A204.1 (cell line): ENCODE data around the gene APOM.

Source experiments
- FAIRE-seq: peaks from 2 replicates; lab custom pipeline; 2012; peaks lifted over from hg19 to GRCh38; lab: Jason Lieb, UNC

Gene APOM

GRCh38 chr6:31658983-31659648, 3.4 kb downstream of the APOM start:
- no peak for FAIRE-seq

GRCh38 chr6:31659649-31660380, 4.1 kb downstream of the APOM start:
- FAIRE-seq = no peak

- no peak for FAIRE-seq
These were observed 4.9 kb downstream of the APOM start, which contains the start of gene C6orf47 for GRCh38 chr6:31660381-31661261. Gene C6orf47 (minus strand): TSS chr6:31660778. CDS start chr6:31659947, 831 bp downstream.

- FAIRE-seq = no peak
These were observed 5.8 kb downstream of the APOM start for GRCh38 chr6:31661262-31662123.

GRCh38 chr6:31662124-31662723, 6.5 kb downstream of the APOM start:
- no peak for FAIRE-seq

- no peak for FAIRE-seq
These were observed 7.6 kb downstream of the APOM start for GRCh38 chr6:31663126-31663960.

GRCh38 chr6:31663961-31664789, 8.5 kb downstream of the APOM start:
- no peak for FAIRE-seq

- peak; percentile 35 for FAIRE-seq
These were observed 9.3 kb downstream of the APOM start, which contains the start of gene GPANK1 for GRCh38 chr6:31664790-31665500. Gene GPANK1 (minus strand): TSS chr6:31664997. CDS start chr6:31664478, 519 bp downstream.

GRCh38 chr6:31665501-31666336, 10.0 kb downstream of the APOM start, which contains the start of gene CSNK2B:
Gene CSNK2B (plus strand): TSS chr6:31666080. CDS start chr6:31666832, 752 bp downstream.
- peak; percentile 59 for FAIRE-seq

GRCh38 chr6:31666337-31666965, 10.8 kb downstream of the APOM start:
- FAIRE-seq = no peak

- FAIRE-seq = no peak
These were observed 14.0 kb downstream of the APOM start, which contains the start of gene LY6G5B for GRCh38 chr6:31669676-31670075. Gene LY6G5B (plus strand): TSS chr6:31669976. CDS start chr6:31670951, 975 bp downstream.

- FAIRE-seq = no peak
These were observed 20.7 kb downstream of the APOM start for GRCh38 chr6:31676322-31676903.

GRCh38 chr6:31676904-31677303, 21.2 kb downstream of the APOM start:
- FAIRE-seq = no peak

GRCh38 chr6:31677955-31678354, 22.3 kb downstream of the APOM start:
- no peak for FAIRE-seq

- no peak for FAIRE-seq
These were observed 24.8 kb downstream of the APOM start, which contains the start of gene LY6G5C for GRCh38 chr6:31680226-31681134. Gene LY6G5C (minus strand): TSS chr6:31681067. CDS start chr6:31680373, 694 bp downstream.
